K562 (cell line): ENCODE data around the gene GRK1. TPM values are rescaled to one million over a fixed set of nuclear protein-coding genes. Genes with fewer than 3 reads are reported as not detected.

Experiments used
- ATAC-seq: fragments of 200-7000 bp; cut with Tn5 transposase; 3 replicates; pipeline ENCODE4 v1.9.1; 2020; ENCODE audit warnings: moderate library complexity
- BruUV-seq: library from RNA; stranded (reverse); fragments of 400-500 nt; replicated peaks from 2 replicates; lab custom pipeline; 2021; lab: Mats Ljungman, UMichigan
- CTCF ChIA-PET: fragments of 300-600 bp; formaldehyde crosslinking; extraction: SDS; loops from one replicate; lab custom pipeline; 2021; ENCODE audit warnings: low intra/inter-chr PET ratio; lab: Yijun Ruan, JAX
- POLR2A ChIA-PET: fragments of 300-600, 350-650 bp; sonication (Branson Sonifier 250); formaldehyde crosslinking; extraction: SDS; loops from one replicate; lab custom pipeline; 2021; ENCODE audit warnings: antibody characterized with exemption, inconsistent platforms; lab: Yijun Ruan, JAX
- DNase-seq, 4 experiments: peaks; one replicate each; pipeline versions ENCODE4 v3.0.0 to v3.0.0-alpha.2; 2011 to 2018; ENCODE audit warnings: low spot score in 3 of 4, mixed read lengths in 3 of 4; ENCODE audit errors: extremely low read depth in 1 of 4
- FAIRE-seq: peaks from 2 replicates; lab custom pipeline; 2011; peaks lifted over from hg19 to GRCh38; lab: Jason Lieb, UNC
- H2AFZ ChIP-seq: 2 replicates; pipeline ENCODE4 v1.6.0; 2011; ENCODE audit warnings: low read depth, low read length, control low read depth, inconsistent platforms
- H3K27ac ChIP-seq: fragments of 200-600 bp; 3 replicates; pipeline ENCODE4 v1.8.0; 2011; ENCODE audit warnings: low read depth, mild to moderate bottlenecking, control low read depth, inconsistent platforms, low read length, moderate library complexity, mixed read lengths; ENCODE audit errors: extremely low read depth
- H3K27me3 ChIP-seq, 2 experiments: fragments of 300-600 bp in 1 of 2; 2 replicates in 1 of 2; 3 replicates in 1 of 2; pipeline versions ENCODE4 v1.6.0 to v1.8.0; 2011; ENCODE audit warnings: inconsistent platforms in 2 of 2, low read length in 2 of 2, mild to moderate bottlenecking in 1 of 2, mixed read lengths in 1 of 2, moderate library complexity in 1 of 2; ENCODE audit not compliant: control insufficient read depth in 2 of 2, insufficient read depth in 2 of 2
- H3K36me3 ChIP-seq: fragments of 300-600 bp; 3 replicates; pipeline ENCODE4 v1.8.0; 2011; ENCODE audit warnings: mild to moderate bottlenecking, low read length, inconsistent platforms; ENCODE audit not compliant: control insufficient read depth, insufficient read depth
- H3K4me1 ChIP-seq, 2 experiments: fragments of 200-600 bp in 1 of 2; replicated peaks in 1 of 2; 2 replicates in 1 of 2; 3 replicates in 1 of 2; pipeline versions ENCODE4 v1.5.1 to v1.8.0; 2011; ENCODE audit warnings: inconsistent platforms in 2 of 2, low read length in 2 of 2, mild to moderate bottlenecking in 1 of 2, mixed read lengths in 1 of 2, moderate library complexity in 1 of 2; ENCODE audit not compliant: control insufficient read depth in 2 of 2, insufficient read depth in 2 of 2
- H3K4me2 ChIP-seq: 2 replicates; pipeline ENCODE4 v1.6.1; 2011; ENCODE audit warnings: low read length, control low read depth, inconsistent platforms, mixed read lengths; ENCODE audit not compliant: insufficient read depth
- H3K4me3 ChIP-seq: fragments of 200-600 bp; sonication (generic), shearing (Covaris generic); 2 replicates; pipeline ENCODE4 v1.5.1; 2016; ENCODE audit warnings: control low read depth, inconsistent platforms
- H3K79me2 ChIP-seq: fragments of 200-600 bp; 3 replicates; pipeline ENCODE4 v1.8.0; 2011; ENCODE audit warnings: low read length, inconsistent platforms; ENCODE audit not compliant: control insufficient read depth, insufficient read depth
- H3K9ac ChIP-seq, 2 experiments: 2 replicates each; pipeline versions ENCODE4 v1.6.0 to v1.6.1; 2011; ENCODE audit warnings: low read depth in 2 of 2, low read length in 2 of 2, control low read depth in 1 of 2, inconsistent platforms in 1 of 2, mild to moderate bottlenecking in 1 of 2, mixed read lengths in 1 of 2; ENCODE audit not compliant: insufficient read depth in 1 of 2
- H3K9me1 ChIP-seq: one replicate; pipeline ENCODE4 v1.6.0; 2011; ENCODE audit warnings: inconsistent platforms, mild to moderate bottlenecking, low read length, moderate library complexity; ENCODE audit not compliant: control insufficient read depth, insufficient read depth
- H3K9me3 ChIP-seq: replicated peaks from 2 replicates; pipeline ENCODE4 v1.5.1; 2011; ENCODE audit warnings: low read depth, low read length, inconsistent platforms; ENCODE audit not compliant: control insufficient read depth, insufficient read depth
- H4K20me1 ChIP-seq: replicated peaks from 2 replicates; pipeline ENCODE4 v1.6.1; 2011; ENCODE audit warnings: low read length, inconsistent platforms, mixed read lengths; ENCODE audit not compliant: control insufficient read depth, insufficient read depth
- FOXJ3 ChIP-seq: sonication (generic); formaldehyde crosslinking; IDR thresholded peaks from 2 replicates; pipeline ENCODE4 v1.4.0; 2020; ENCODE audit warnings: mild to moderate bottlenecking, missing genetic modification reagents
- FOXK1 ChIP-seq: sonication (generic); formaldehyde crosslinking; IDR thresholded peaks from 2 replicates; pipeline ENCODE4 v1.8.0; 2022; ENCODE audit warnings: missing genetic modification reagents, mild to moderate bottlenecking, borderline replicate concordance
- HDAC8 ChIP-seq: fragments of 450-650 bp; IDR thresholded peaks from 2 replicates; pipeline ENCODE4 v1.6.1; 2016; ENCODE audit warnings: mild to moderate bottlenecking, missing genetic modification characterization, moderate library complexity, missing compliant biosample characterization
- MTA1 ChIP-seq: fragments of 450-650 bp; IDR thresholded peaks from 2 replicates; pipeline ENCODE4 v1.6.1; 2017; ENCODE audit warnings: borderline replicate concordance
- MXI1 ChIP-seq: IDR thresholded peaks from 2 replicates; pipeline ENCODE4 v1.6.1; 2011; ENCODE audit warnings: low read depth, mild to moderate bottlenecking, improper control_type of control experiment, low read length
- NCOA1 ChIP-seq: fragments of 450-650 bp; IDR thresholded peaks from 2 replicates; pipeline ENCODE4 v1.6.1; 2016; ENCODE audit warnings: low read depth
- NCOR1 ChIP-seq: fragments of 450-650 bp; IDR thresholded peaks from 2 replicates; pipeline ENCODE4 v1.6.1; 2016; ENCODE audit warnings: mild to moderate bottlenecking, moderate library complexity
- SIN3A ChIP-seq, 2 experiments: fragments of 150-350 bp in 1 of 2; IDR thresholded peaks; 2 replicates each; pipeline ENCODE4 v1.6.1; 2011 to 2016; ENCODE audit warnings: borderline replicate concordance in 2 of 2, low read depth in 2 of 2, low read length in 2 of 2, mild to moderate bottlenecking in 2 of 2, moderate library complexity in 2 of 2; ENCODE audit not compliant: control insufficient read depth in 1 of 2
- WGBS: fragments of 100-300 bp; shearing (Covaris generic); methylation state at CpG from one replicate; pipeline ENCODE4 v1.1.6; 2016; ENCODE audit warnings: low coverage, mixed read lengths; ENCODE audit not compliant: insufficient coverage; ENCODE audit errors: missing lambda C conversion rate; 5-methylcytosine and 5-hydroxymethylcytosine counted together
- in situ Hi-C: fragments of 300-500 bp; cut with MboI; formaldehyde crosslinking; loops from 4 replicates; pipeline ENCODE4 v1.15.0; 2018; ENCODE audit warnings: inconsistent platforms, mixed read lengths
- intact Hi-C: fragments of 100-400 bp; cut with micrococcal nuclease; formaldehyde crosslinking; loops from 2 replicates; pipeline ENCODE4 v1.14.2; 2022
- polyA plus RNA-seq, 8 experiments: library from polyadenylated mRNA; depleted of rRNA in 4 of 8; stranded (reverse) in 5 of 8; unstranded in 3 of 8; fragments of >200 nt; fragmentation: Nextera tagmentation in 2 of 8; fragmentation: Illumina TruSeq in 1 of 8; extraction: Ambion mirVana in 2 of 8; extraction: Trizol in 1 of 8; gene quantifications; 2 replicates each; pipeline versions ENCODE4 v1.2.1 to v1.2.3, GENCODE V29; 2011 to 2014; ENCODE audit warnings: inconsistent platforms in 1 of 8, missing spikeins in 1 of 8
- total RNA-seq, 7 experiments: library from RNA; depleted of rRNA in 6 of 7; stranded (reverse); fragments of >200 nt in 6 of 7; fragmentation: Illumina TruSeq in 2 of 7; extraction: Trizol in 2 of 7; gene quantifications; 2 replicates each; pipeline versions ENCODE4 v1.2.1 to v1.2.3, GENCODE V29; 2011 to 2021; ENCODE audit warnings: low replicate concordance in 1 of 7
- TF ChIP-seq, protein P1 (sequence below): fragments of 250-450 bp; sonication (Bioruptor Pico); IDR thresholded peaks from 2 replicates; pipeline ENCODE4 v1.4.0; 2020
- TF ChIP-seq, protein P2 (sequence below): fragments of 250-450 bp; sonication (Bioruptor Pico); IDR thresholded peaks from 2 replicates; pipeline ENCODE4 v1.4.0; 2020; ENCODE audit warnings: mild to moderate bottlenecking, moderate library complexity, borderline replicate concordance
- TF ChIP-seq, protein P3 (sequence below), 2 experiments: fragments of 200-800 bp in 1 of 2; sonication (Bioruptor generic) in 1 of 2; sonication (generic) in 1 of 2; formaldehyde crosslinking in 1 of 2; IDR thresholded peaks in 1 of 2; conservative IDR thresholded peaks in 1 of 2; 2 replicates each; pipeline versions ENCODE4 v1.5.0 to v1.6.1; 2016 to 2020; ENCODE audit warnings: missing compliant biosample characterization in 1 of 2, missing genetic modification characterization in 1 of 2, missing genetic modification reagents in 1 of 2
- TF ChIP-seq, protein P4 (sequence below): sonication (generic); formaldehyde crosslinking; IDR thresholded peaks from 2 replicates; pipeline ENCODE4 v1.8.0; 2022; ENCODE audit warnings: mild to moderate bottlenecking, missing genetic modification reagents

The GRK1 gene
- total and polyA plus RNA-seq, 9 of the 15 experiments (the other 6 are each of a cell fraction or from before 2014, with no cell fraction given), result 0.09 TPM; not detected in 8

DNA sequence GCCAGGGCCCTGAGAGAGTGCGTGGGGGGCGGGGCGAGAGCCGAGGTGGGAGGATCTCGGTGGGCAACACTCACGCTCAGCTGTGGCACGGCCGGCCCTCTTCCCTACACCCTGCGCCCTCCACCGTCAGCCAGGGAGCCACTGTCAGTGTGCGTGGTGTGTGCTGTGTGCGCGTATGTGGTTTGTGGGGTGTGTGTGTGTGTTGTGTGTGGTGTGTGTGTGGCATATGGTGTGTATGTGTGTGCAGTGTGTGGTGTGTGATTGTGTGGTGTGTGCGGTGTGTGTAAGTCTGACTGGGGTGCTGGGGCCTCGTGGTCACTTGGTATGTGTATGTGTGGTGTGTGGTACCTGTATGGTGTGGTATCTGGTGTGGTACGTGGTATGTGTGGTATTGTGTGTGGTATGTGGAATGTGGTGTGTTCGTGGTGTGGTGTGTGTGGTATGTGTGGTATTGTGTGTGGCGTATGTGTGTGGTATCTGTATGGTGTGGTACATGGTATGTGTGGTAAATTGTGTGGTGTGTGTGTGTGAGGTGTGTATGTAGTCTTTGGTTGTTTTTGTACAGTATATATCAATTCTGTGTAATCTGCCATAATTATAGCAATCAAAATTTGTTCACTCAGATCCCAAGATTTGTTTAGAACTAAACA, 5.1 kb downstream of the GRK1 start (continued):
- TF ChIP-seq, protein P1, sequence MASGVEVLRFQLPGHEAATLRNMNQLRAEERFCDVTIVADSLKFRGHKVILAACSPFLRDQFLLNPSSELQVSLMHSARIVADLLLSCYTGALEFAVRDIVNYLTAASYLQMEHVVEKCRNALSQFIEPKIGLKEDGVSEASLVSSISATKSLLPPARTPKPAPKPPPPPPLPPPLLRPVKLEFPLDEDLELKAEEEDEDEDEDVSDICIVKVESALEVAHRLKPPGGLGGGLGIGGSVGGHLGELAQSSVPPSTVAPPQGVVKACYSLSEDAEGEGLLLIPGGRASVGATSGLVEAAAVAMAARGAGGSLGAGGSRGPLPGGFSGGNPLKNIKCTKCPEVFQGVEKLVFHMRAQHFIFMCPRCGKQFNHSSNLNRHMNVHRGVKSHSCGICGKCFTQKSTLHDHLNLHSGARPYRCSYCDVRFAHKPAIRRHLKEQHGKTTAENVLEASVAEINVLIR (CRISPR knock-in tag), result no peak
- no peak for TF ChIP-seq MTA1

DNA sequence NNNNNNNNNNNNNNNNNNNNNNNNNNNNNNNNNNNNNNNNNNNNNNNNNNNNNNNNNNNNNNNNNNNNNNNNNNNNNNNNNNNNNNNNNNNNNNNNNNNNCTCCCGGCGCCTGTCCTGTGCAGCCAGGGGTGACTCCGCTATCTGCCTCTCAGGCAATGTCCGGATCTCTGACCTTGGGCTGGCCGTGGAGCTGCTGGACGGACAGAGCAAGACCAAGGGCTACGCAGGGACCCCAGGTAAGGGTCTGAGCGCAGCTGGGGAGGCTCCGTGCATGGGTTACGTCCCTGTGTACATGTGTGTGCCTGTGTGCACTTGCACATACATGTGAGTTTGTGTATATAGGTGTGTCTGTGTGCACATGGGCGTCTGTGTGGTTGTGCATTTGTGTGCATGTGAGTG, 55.9 kb downstream of the GRK1 start:
- no peak overlapping the region; the same call in 1 of the 2 replicates for H3K4me2 ChIP-seq
- BruUV-seq, result no TSS peak
- H4K20me1 ChIP-seq, result no peaks in the 10 kb centered on the region
- ChIA-PET CTCF (no interaction called here), POLR2A (interaction anchor here (1.0 to 1.1 kb wide), 2 partner anchors 56 to 59 kb away, joined by 3 read pairs; partner anchors contain the start of gene GRK1)
- 0 out of 2 replicates have a peak overlapping the region, but pooled peaks have one; percentile 31 for H2AFZ ChIP-seq
- H3K27me3 ChIP-seq, result no peaks in the 10 kb centered on the region
- H3K9me1 ChIP-seq, result no peaks in the 10 kb centered on the region
- intact Hi-C loops, result no loop called here
- H3K27ac ChIP-seq, result no peak overlapping the region
- no peak for TF ChIP-seq NCOA1
- TF ChIP-seq, protein P2, sequence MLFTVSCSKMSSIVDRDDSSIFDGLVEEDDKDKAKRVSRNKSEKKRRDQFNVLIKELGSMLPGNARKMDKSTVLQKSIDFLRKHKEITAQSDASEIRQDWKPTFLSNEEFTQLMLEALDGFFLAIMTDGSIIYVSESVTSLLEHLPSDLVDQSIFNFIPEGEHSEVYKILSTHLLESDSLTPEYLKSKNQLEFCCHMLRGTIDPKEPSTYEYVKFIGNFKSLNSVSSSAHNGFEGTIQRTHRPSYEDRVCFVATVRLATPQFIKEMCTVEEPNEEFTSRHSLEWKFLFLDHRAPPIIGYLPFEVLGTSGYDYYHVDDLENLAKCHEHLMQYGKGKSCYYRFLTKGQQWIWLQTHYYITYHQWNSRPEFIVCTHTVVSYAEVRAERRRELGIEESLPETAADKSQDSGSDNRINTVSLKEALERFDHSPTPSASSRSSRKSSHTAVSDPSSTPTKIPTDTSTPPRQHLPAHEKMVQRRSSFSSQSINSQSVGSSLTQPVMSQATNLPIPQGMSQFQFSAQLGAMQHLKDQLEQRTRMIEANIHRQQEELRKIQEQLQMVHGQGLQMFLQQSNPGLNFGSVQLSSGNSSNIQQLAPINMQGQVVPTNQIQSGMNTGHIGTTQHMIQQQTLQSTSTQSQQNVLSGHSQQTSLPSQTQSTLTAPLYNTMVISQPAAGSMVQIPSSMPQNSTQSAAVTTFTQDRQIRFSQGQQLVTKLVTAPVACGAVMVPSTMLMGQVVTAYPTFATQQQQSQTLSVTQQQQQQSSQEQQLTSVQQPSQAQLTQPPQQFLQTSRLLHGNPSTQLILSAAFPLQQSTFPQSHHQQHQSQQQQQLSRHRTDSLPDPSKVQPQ (CRISPR knock-in tag), result no peak
- TF ChIP-seq HDAC8 (tag), result no peak
- TF ChIP-seq, protein P3, sequence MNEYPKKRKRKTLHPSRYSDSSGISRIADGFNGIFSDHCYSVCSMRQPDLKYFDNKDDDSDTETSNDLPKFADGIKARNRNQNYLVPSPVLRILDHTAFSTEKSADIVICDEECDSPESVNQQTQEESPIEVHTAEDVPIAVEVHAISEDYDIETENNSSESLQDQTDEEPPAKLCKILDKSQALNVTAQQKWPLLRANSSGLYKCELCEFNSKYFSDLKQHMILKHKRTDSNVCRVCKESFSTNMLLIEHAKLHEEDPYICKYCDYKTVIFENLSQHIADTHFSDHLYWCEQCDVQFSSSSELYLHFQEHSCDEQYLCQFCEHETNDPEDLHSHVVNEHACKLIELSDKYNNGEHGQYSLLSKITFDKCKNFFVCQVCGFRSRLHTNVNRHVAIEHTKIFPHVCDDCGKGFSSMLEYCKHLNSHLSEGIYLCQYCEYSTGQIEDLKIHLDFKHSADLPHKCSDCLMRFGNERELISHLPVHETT (CRISPR knock-in tag; conservative IDR thresholded peaks at IDR 0.05 in 1 of 2, IDR thresholded peaks at IDR 0.05 in 1 of 2), result no peak
- no peak for TF ChIP-seq FOXK1 (CRISPR knock-in tag)
- TF ChIP-seq, protein P4, sequence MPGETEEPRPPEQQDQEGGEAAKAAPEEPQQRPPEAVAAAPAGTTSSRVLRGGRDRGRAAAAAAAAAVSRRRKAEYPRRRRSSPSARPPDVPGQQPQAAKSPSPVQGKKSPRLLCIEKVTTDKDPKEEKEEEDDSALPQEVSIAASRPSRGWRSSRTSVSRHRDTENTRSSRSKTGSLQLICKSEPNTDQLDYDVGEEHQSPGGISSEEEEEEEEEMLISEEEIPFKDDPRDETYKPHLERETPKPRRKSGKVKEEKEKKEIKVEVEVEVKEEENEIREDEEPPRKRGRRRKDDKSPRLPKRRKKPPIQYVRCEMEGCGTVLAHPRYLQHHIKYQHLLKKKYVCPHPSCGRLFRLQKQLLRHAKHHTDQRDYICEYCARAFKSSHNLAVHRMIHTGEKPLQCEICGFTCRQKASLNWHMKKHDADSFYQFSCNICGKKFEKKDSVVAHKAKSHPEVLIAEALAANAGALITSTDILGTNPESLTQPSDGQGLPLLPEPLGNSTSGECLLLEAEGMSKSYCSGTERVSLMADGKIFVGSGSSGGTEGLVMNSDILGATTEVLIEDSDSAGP, result no peak
- no peak for TF ChIP-seq FOXJ3 (CRISPR knock-in tag)
- no peak for TF ChIP-seq MXI1
- no peak for TF ChIP-seq NCOR1
- no peak for TF ChIP-seq SIN3A (IDR thresholded peaks at IDR 0.05; ENCODE audit: borderline replicate concordance in 2 of 2, control insufficient read depth in 1 of 2, low read depth in 2 of 2, low read length in 2 of 2)
- H3K9ac ChIP-seq, result no peak overlapping the region
- 0% methylated on average over 6 of the region's 11 CpGs for WGBS
- H3K4me1 ChIP-seq, result peaks cover 9 to 29% of the 10 kb centered on the region in 2 experiments; a peak in 4 of 5 replicates
- ATAC-seq, result no peak; the same call in 2 of the 3 replicates
- no peaks in the 10 kb centered on the region; the same call in 1 of the 2 replicates for H3K9me3 ChIP-seq
- in situ Hi-C loops, result loop anchor here (10.0 kb wide), 2 partner anchors 58 to 228 kb away; partner anchors contain the start of genes DCUN1D2 and GRK1
- H3K79me2 ChIP-seq, result no peaks in the 10 kb centered on the region
- DNase-seq, result no peak
- FAIRE-seq, result no peak
- H3K4me3 ChIP-seq, result no peak overlapping the region
- no peaks in the 10 kb centered on the region for H3K36me3 ChIP-seq
